ENCODE measurements around the gene TBC1D7. TPM values are rescaled to one million over a fixed set of nuclear protein-coding genes. Genes with fewer than 3 reads are reported as not detected.

The TBC1D7 gene
- total RNA-seq, 1 experiment from 2014 or later = 13.7 TPM

DNA sequence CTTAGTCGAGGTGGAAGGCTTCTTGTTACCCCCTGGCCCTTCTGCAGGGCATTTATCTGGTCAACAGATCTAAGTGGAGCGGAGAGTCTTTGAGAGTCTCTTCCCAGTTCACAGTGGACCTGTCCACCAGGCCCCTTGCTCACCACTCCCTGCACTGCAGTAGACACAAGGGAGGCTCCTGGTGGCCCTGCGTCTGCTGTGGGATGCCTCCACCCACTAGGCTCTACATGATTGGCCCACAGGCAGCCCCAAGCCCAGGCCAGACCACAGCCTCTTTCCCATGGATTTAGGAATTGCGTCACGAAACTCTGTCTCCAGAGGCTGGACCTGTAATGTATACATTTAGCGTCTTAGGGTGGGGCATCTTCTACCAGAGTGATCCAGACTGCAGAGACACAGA is 28.4 kb downstream of the TBC1D7 start:
- ChIA-PET CTCF (no interaction called here), POLR2A (no interaction called here), RAD21 (ENCODE audit: low non-redundant PET in 1 of 2, low total read pairs in 2 of 2, uncharacterized antibody in 2 of 2, unreplicated experiment in 2 of 2) (no interaction called here)
- Histone ChIP-seq H3K4me3 (replicated peaks in 1 of 2; ENCODE audit: low read depth in 1 of 2, low read length in 2 of 2) (no peak overlapping the region), H3K9ac (ENCODE audit: low read length) (no peak overlapping the region), H3K4me2 (ENCODE audit: low read length) (no peak overlapping the region), H3K4me1 (ENCODE audit: control insufficient read depth in 1 of 2, insufficient read depth in 2 of 2, low read length in 2 of 2) (peaks cover 0 to 8% of the 10 kb centered on the region in 2 experiments; a peak in 2 of 4 replicates), H3K27me3 (ENCODE audit: insufficient read depth, low read length) (no peaks in the 10 kb centered on the region), H3K79me2 (ENCODE audit: insufficient read depth, low read length) (no peaks in the 10 kb centered on the region), H2AFZ (ENCODE audit: low read depth, low read length, poor library complexity, severe bottlenecking) (no peak overlapping the region), H4K20me1 (ENCODE audit: insufficient read depth) (no peaks in the 10 kb centered on the region), H3K27ac (ENCODE audit: low read depth, low read length) (no peak overlapping the region), H3K9me3 (ENCODE audit: control insufficient read depth in 1 of 2, insufficient read depth in 1 of 2, low read depth in 1 of 2, low read length in 2 of 2) (no peaks in the 10 kb centered on the region), H3K36me3 (ENCODE audit: control insufficient read depth in 1 of 2, insufficient read depth in 2 of 2, low read length in 2 of 2) (peaks cover 0 to 9% of the 10 kb centered on the region in 2 experiments; a peak in 1 of 4 replicates), H3K9me2 (ENCODE audit: insufficient read depth) (no peaks in the 10 kb centered on the region)
- no TSS peak for BruUV-seq (replicated peaks)
- no peak for DNase-seq (ENCODE audit: low read depth, low spot score)
- no peak for TF ChIP-seq SIN3A (IDR thresholded peaks at IDR 0.05; ENCODE audit: low read depth)
- no peak for TF ChIP-seq POLR2AphosphoS5 (IDR thresholded peaks at IDR 0.05; ENCODE audit: low read depth, low read length)
- no peak for TF ChIP-seq SRF (IDR thresholded peaks at IDR 0.05; ENCODE audit: low read depth)
- TF ChIP-seq, protein P1, sequence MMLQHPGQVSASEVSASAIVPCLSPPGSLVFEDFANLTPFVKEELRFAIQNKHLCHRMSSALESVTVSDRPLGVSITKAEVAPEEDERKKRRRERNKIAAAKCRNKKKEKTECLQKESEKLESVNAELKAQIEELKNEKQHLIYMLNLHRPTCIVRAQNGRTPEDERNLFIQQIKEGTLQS (IDR thresholded peaks at IDR 0.05) = no peak
- no peak for TF ChIP-seq YY1 (IDR thresholded peaks at IDR 0.05; ENCODE audit: extremely low read depth, insufficient replicate concordance, low read depth, low read length)
- no peak for TF ChIP-seq RAD21 (IDR thresholded peaks at IDR 0.05; ENCODE audit: low read depth)
- TF ChIP-seq CEBPB (IDR thresholded peaks at IDR 0.05; ENCODE audit: low read depth) = no peak
- no peak for TF ChIP-seq FOSL1 (IDR thresholded peaks at IDR 0.05; ENCODE audit: low read depth)
- no peak for TF ChIP-seq TCF7L2 (IDR thresholded peaks at IDR 0.05; ENCODE audit: borderline replicate concordance, extremely low read depth, insufficient read depth, insufficient read length)
- TF ChIP-seq ELF1 (IDR thresholded peaks at IDR 0.05; ENCODE audit: borderline replicate concordance, low read depth) = no peak
- no peak for TF ChIP-seq SP1 (IDR thresholded peaks at IDR 0.05; ENCODE audit: low read depth)
- no peak for TF ChIP-seq EZH2 (IDR thresholded peaks at IDR 0.05)
- no peak for TF ChIP-seq ZNF274 (IDR thresholded peaks at IDR 0.05; ENCODE audit: low read depth, low read length)
- TF ChIP-seq, protein P2, sequence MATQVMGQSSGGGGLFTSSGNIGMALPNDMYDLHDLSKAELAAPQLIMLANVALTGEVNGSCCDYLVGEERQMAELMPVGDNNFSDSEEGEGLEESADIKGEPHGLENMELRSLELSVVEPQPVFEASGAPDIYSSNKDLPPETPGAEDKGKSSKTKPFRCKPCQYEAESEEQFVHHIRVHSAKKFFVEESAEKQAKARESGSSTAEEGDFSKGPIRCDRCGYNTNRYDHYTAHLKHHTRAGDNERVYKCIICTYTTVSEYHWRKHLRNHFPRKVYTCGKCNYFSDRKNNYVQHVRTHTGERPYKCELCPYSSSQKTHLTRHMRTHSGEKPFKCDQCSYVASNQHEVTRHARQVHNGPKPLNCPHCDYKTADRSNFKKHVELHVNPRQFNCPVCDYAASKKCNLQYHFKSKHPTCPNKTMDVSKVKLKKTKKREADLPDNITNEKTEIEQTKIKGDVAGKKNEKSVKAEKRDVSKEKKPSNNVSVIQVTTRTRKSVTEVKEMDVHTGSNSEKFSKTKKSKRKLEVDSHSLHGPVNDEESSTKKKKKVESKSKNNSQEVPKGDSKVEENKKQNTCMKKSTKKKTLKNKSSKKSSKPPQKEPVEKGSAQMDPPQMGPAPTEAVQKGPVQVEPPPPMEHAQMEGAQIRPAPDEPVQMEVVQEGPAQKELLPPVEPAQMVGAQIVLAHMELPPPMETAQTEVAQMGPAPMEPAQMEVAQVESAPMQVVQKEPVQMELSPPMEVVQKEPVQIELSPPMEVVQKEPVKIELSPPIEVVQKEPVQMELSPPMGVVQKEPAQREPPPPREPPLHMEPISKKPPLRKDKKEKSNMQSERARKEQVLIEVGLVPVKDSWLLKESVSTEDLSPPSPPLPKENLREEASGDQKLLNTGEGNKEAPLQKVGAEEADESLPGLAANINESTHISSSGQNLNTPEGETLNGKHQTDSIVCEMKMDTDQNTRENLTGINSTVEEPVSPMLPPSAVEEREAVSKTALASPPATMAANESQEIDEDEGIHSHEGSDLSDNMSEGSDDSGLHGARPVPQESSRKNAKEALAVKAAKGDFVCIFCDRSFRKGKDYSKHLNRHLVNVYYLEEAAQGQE (IDR thresholded peaks at IDR 0.05; ENCODE audit: low read depth) = no peak
- TF ChIP-seq, protein P3, sequence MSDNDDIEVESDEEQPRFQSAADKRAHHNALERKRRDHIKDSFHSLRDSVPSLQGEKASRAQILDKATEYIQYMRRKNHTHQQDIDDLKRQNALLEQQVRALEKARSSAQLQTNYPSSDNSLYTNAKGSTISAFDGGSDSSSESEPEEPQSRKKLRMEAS (IDR thresholded peaks at IDR 0.05) = no peak
- ATAC-seq = no peak
- intact Hi-C loops (cut with micrococcal nuclease) = no loop called here

All from HCT116 (cell line).